Activated naive CD4-positive, alpha-beta T cell treated with anti-CD3 and anti-CD28 coated beads, Interleukin-2, amount 10 ng/mL, durations not matched to agents 5 hours and 36 hours (primary cell): Measurements from ENCODE around the gene MAPK1. TPM values are rescaled to one million over a fixed set of nuclear protein-coding genes. Genes with fewer than 3 reads are reported as not detected.

Source experiments
- total RNA-seq, 2 experiments: library from RNA; stranded (reverse); gene quantifications; one replicate each; pipeline ENCODE4 v1.2.3, GENCODE V29; 2021

Gene MAPK1
- 100 to 1,000 TPM; 102 to 105 TPM for total RNA-seq

DNA sequence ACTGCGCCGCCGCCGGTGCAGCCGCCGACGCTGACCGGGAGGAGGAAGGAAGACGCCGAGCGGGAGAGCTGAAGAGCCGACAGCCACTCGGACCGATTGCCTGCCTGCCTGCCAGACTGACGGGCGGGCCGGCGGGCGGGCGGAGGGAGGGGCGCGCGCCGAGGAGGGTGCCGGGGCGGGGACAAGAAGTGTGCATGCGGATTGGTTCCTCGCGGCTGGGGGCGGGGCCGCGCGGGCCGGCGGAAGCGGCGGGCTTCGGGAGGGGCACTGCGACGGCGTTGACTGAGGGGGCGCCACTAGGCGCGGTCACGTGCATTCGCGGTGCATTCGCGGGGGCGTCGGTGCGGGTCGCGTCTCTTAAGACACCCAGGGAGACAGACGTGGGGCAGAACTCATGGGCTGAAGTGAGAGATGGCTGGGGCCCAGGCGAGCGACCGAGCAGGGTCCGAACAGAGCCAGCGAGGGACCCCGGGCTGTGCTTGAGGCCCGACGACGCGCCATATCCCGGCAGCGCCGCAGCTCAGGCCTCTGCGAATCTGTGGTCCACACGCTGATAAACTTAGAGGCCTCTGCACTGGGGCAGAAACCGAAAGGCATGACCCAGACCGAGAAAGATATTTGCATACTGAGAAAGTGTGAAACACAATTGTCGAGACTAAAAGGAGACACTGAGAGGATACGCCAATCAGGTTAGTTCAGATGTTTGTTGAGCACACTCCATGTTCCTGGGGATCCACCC is at the start of gene MAPK1:
TSS of gene MAPK1 (minus strand) at position 118 of the 739 bp plus-strand sequence. CDS start 205 bp downstream, outside the sequence.

GRCh38 chr22:21735200-21736083 is 132.0 kb downstream of the MAPK1 start, which contains the start of gene YPEL1:
TSS of gene YPEL1 (minus strand) at chr22:21735794. CDS start at chr22:21710744, 25,050 bp downstream.

Other genes starting within 250 kb of the MAPK1 start
- 10 to 100 TPM; 39.9 to 40.0 TPM for gene YDJC, start 237.6 kb downstream of the MAPK1 start, total RNA-seq
- under 1 TPM; 0.26 to 0.78 TPM for gene CCDC116, start 234.9 kb downstream of the MAPK1 start, total RNA-seq
- gene SDF2L1, start 225.3 kb downstream of the MAPK1 start, total RNA-seq = 10 to 100 TPM; 47.6 to 48.7 TPM
- 10 to 100 TPM; 70.4 to 70.9 TPM for gene PPIL2, start 201.6 kb downstream of the MAPK1 start, total RNA-seq
- 10 to 100 TPM; 13.0 to 13.8 TPM for gene YPEL1, start 131.9 kb downstream of the MAPK1 start, total RNA-seq
- gene PPM1F, start 85.2 kb upstream of the MAPK1 start, total RNA-seq = 10 to 100 TPM; 14.9 to 16.7 TPM
- 10 to 100 TPM; 45.7 to 49.9 TPM for gene TOP3B, start 115.1 kb upstream of the MAPK1 start, total RNA-seq